ENCODE results near the gene PRR23B.

Gene PRR23B

GRCh38 chr3:138974462-138974861, 46.3 kb downstream of the PRR23B start:
- no peak for DNase-seq (ENCODE audit: low spot score)

GRCh38 chr3:138972941-138973340, 47.8 kb downstream of the PRR23B start:
- DNase-seq (ENCODE audit: low spot score), result no peak

DNA sequence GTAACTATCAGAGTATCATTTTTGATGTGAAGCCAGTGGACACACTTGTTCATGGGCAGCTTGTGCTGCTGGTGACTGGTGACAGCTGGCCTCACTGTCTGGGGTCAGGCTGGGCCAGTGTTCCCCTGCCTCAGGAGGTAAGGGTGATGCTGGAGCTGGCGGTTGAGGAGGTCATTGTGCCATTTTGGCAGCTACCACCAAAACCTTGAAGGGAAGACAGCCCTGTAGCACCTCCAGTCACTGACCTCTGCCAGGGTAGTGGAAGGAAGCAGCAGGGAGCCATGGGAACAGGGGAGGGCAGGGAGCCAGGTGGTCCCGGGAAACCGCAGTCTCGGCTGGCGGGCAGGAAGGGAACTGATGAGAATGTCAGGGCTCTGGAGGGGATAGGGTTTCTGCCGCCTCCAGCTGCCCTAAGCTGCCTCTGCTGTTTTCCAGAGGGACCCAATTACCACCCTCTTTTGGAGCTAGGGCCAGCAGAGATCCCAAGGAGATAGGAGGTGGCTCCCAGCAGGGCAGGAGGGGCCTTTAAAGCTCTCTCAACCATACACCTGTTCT, 48.9 kb downstream of the PRR23B start:
- no peak for DNase-seq (ENCODE audit: low spot score)

All from globus pallidus (tissue), 1 donor.